ENCODE results near the gene FGD1. TPM values are rescaled to one million over a fixed set of nuclear protein-coding genes. Genes with fewer than 3 reads are reported as not detected.
"Not testable (repeated sequence)": the region's sequence is repeated elsewhere in the genome, so short reads cannot be mapped to it uniquely, and the experiment has no call there.

FGD1 gene
- total RNA-seq, 1 donor from 2014 or later = 38.4 TPM

- peak overlapping the region; percentile 96 for H3K27ac Mint-ChIP-seq
These were observed 1.7 kb downstream of the FGD1 start for GRCh38 chrX:54494166-54494988.

GRCh38 chrX:54492340-54492739 is 3.7 kb downstream of the FGD1 start:
- peaks cover 20% of the 10 kb centered on the region for H3K36me3 Mint-ChIP-seq
- peak overlapping the region; percentile 34 for H3K27ac Mint-ChIP-seq
- no peaks in the 10 kb centered on the region for H3K27me3 Mint-ChIP-seq (ENCODE audit: low read depth)
- peaks cover 36% of the 10 kb centered on the region for H3K9me3 Mint-ChIP-seq
- DNase-seq (ENCODE audit: low spot score in 2 of 2, unreplicated experiment in 2 of 2) = no peak
- H3K4me1 Mint-ChIP-seq = peaks cover 27% of the 10 kb centered on the region
- H3K4me3 Mint-ChIP-seq = no peak overlapping the region
- no peak for TF ChIP-seq CTCF (IDR thresholded peaks at IDR 0.05; ENCODE audit: unreplicated experiment)

More at GRCh38 chrX:54494166-54494988, 1.7 kb downstream of the FGD1 start:
- Mint-ChIP-seq H3K27me3 (ENCODE audit: low read depth) (no peaks in the 10 kb centered on the region), H3K36me3 (peaks cover 13% of the 10 kb centered on the region), H3K9me3 (peaks cover 34% of the 10 kb centered on the region), H3K4me3 (peak overlapping the region; percentile 88), H3K4me1 (peaks cover 27% of the 10 kb centered on the region)
- DNase-seq (ENCODE audit: low spot score in 2 of 2, unreplicated experiment in 2 of 2) = no peak
- no peak for TF ChIP-seq CTCF (IDR thresholded peaks at IDR 0.05; ENCODE audit: unreplicated experiment)

GRCh38 chrX:54489819-54490218 is 6.2 kb downstream of the FGD1 start:
- H3K27me3 Mint-ChIP-seq (ENCODE audit: low read depth); DNase-seq (ENCODE audit: low spot score in 2 of 2, unreplicated experiment in 2 of 2); H3K4me3 Mint-ChIP-seq; H3K27ac Mint-ChIP-seq: not testable (repeated sequence)
- Mint-ChIP-seq H3K9me3 (peaks cover 31% of the 10 kb centered on the region), H3K4me1 (peaks cover 25% of the 10 kb centered on the region), H3K36me3 (peaks cover 20% of the 10 kb centered on the region)

- Mint-ChIP-seq H3K4me3 (no peak overlapping the region), H3K27me3 (ENCODE audit: low read depth) (no peaks in the 10 kb centered on the region), H3K4me1 (peaks cover 39% of the 10 kb centered on the region), H3K9me3 (peaks cover 11% of the 10 kb centered on the region), H3K27ac (peak overlapping the region; percentile 73), H3K36me3 (peaks cover 9% of the 10 kb centered on the region)
- TF ChIP-seq CTCF (IDR thresholded peaks at IDR 0.05; ENCODE audit: unreplicated experiment) = no peak
- no peak for DNase-seq (ENCODE audit: low spot score in 2 of 2, unreplicated experiment in 2 of 2)
These were observed 11.4 kb downstream of the FGD1 start for GRCh38 chrX:54484666-54485065.

GRCh38 chrX:54483946-54484345 is 12.1 kb downstream of the FGD1 start:
- Mint-ChIP-seq H3K27ac (peak overlapping the region; percentile 93), H3K4me1 (peaks cover 44% of the 10 kb centered on the region), H3K9me3 (peaks cover 6% of the 10 kb centered on the region), H3K4me3 (no peak overlapping the region), H3K36me3 (peaks cover 6% of the 10 kb centered on the region), H3K27me3 (ENCODE audit: low read depth) (no peaks in the 10 kb centered on the region)
- no peak for DNase-seq (ENCODE audit: low spot score in 2 of 2, unreplicated experiment in 2 of 2)
- TF ChIP-seq CTCF (IDR thresholded peaks at IDR 0.05; ENCODE audit: unreplicated experiment) = no peak

GRCh38 chrX:54482839-54483593 is 13.0 kb downstream of the FGD1 start:
- no peaks in the 10 kb centered on the region for H3K36me3 Mint-ChIP-seq
- H3K27me3 Mint-ChIP-seq (ENCODE audit: low read depth) = no peaks in the 10 kb centered on the region
- H3K4me1 Mint-ChIP-seq = peaks cover 47% of the 10 kb centered on the region
- no peak for TF ChIP-seq CTCF (IDR thresholded peaks at IDR 0.05; ENCODE audit: unreplicated experiment)
- H3K27ac Mint-ChIP-seq = peak overlapping the region; percentile 93
- no peak for DNase-seq (ENCODE audit: low spot score in 2 of 2, unreplicated experiment in 2 of 2)
- H3K9me3 Mint-ChIP-seq = no peaks in the 10 kb centered on the region
- H3K4me3 Mint-ChIP-seq = no peak overlapping the region

All from mesothelial cell of epicardium (in vitro differentiated cells).